SK-N-SH (cell line): ENCODE data around the gene PDE4D. TPM values are rescaled to one million over a fixed set of nuclear protein-coding genes. Genes with fewer than 3 reads are reported as not detected.

Source experiments
- CTCF ChIA-PET: fragments of 300-600, 350-600 bp; formaldehyde crosslinking; extraction: SDS; loops from one replicate; lab custom pipeline; 2021; lab: Yijun Ruan, JAX
- POLR2A ChIA-PET: fragments of 350-600 bp; sonication (Branson Sonifier 250); formaldehyde crosslinking; extraction: SDS; loops from one replicate; lab custom pipeline; 2020; ENCODE audit warnings: antibody characterized with exemption, inconsistent platforms; lab: Yijun Ruan, JAX
- DNase-seq: peaks from one replicate; pipeline ENCODE4 v3.0.0; 2012
- H2AFZ ChIP-seq: fragments of 200-600 bp; sonication (generic); 2 replicates; pipeline ENCODE4 v1.8.1; 2016; ENCODE audit warnings: antibody characterized with exemption, mild to moderate bottlenecking, low read depth
- H3F3A ChIP-seq: fragments of 200-600 bp; sonication (generic); replicated peaks from 2 replicates; pipeline ENCODE3; 2016; ENCODE audit warnings: antibody characterized with exemption, mild to moderate bottlenecking; ENCODE audit not compliant: insufficient read depth
- H3K27ac ChIP-seq, 2 experiments: fragments of 200-500 bp in 1 of 2; fragments of 200-600 bp in 1 of 2; sonication (Bioruptor generic) in 1 of 2; sonication (generic), shearing (Covaris generic) in 1 of 2; 2 replicates each; pipeline versions ENCODE4 v1.5.1 to v1.6.1; 2014 to 2016; ENCODE audit warnings: low read depth in 2 of 2, inconsistent platforms in 1 of 2, low read length in 1 of 2, mild to moderate bottlenecking in 1 of 2, mixed read lengths in 1 of 2
- H3K27me3 ChIP-seq: fragments of 200-600 bp; sonication (generic), shearing (Covaris generic); 2 replicates; pipeline ENCODE4 v1.6.1; 2016; ENCODE audit warnings: mixed run types; ENCODE audit not compliant: insufficient read depth
- H3K36me3 ChIP-seq, 2 experiments: fragments of 200-500 bp in 1 of 2; fragments of 200-600 bp in 1 of 2; sonication (Bioruptor generic) in 1 of 2; sonication (generic) in 1 of 2; replicated peaks in 1 of 2; 2 replicates each; pipeline versions ENCODE3 to v1.5.1; 2014 to 2016; ENCODE audit warnings: low read length in 1 of 2, mild to moderate bottlenecking in 1 of 2; ENCODE audit not compliant: insufficient read depth in 2 of 2, control insufficient read depth in 1 of 2
- H3K4me1 ChIP-seq, 2 experiments: fragments of 200-500 bp in 1 of 2; fragments of 200-600 bp in 1 of 2; sonication (Bioruptor generic) in 1 of 2; sonication (generic), shearing (Covaris generic) in 1 of 2; 2 replicates each; pipeline versions ENCODE4 v1.5.1 to v1.6.1; 2014 to 2016; ENCODE audit warnings: low read depth in 1 of 2, low read length in 1 of 2, mixed run types in 1 of 2; ENCODE audit not compliant: insufficient read depth in 2 of 2, control insufficient read depth in 1 of 2
- H3K4me2 ChIP-seq: fragments of 200-600 bp; sonication (generic), shearing (Covaris generic); 2 replicates; pipeline ENCODE4 v1.6.1; 2017; ENCODE audit warnings: mixed run types
- H3K4me3 ChIP-seq, 2 experiments: fragments of 200-500 bp in 1 of 2; fragments of 200-600 bp in 1 of 2; sonication (Bioruptor generic) in 1 of 2; sonication (generic), shearing (Covaris generic) in 1 of 2; 2 replicates each; pipeline versions ENCODE4 v1.5.1 to v1.8.1; 2014 to 2016; ENCODE audit warnings: low read depth in 2 of 2, inconsistent platforms in 1 of 2, low read length in 1 of 2, mild to moderate bottlenecking in 1 of 2, mixed read lengths in 1 of 2, moderate library complexity in 1 of 2
- H3K79me2 ChIP-seq: fragments of 200-600 bp; sonication (generic); 2 replicates; pipeline ENCODE4 v1.8.1; 2017; ENCODE audit warnings: mild to moderate bottlenecking; ENCODE audit not compliant: insufficient read depth
- H3K9ac ChIP-seq: fragments of 200-600 bp; sonication (generic); 2 replicates; pipeline ENCODE4 v1.6.1; 2017; ENCODE audit warnings: mixed run types
- H3K9me2 ChIP-seq: fragments of 200-600 bp; sonication (generic); 2 replicates; pipeline ENCODE4 v1.6.1; 2017; ENCODE audit warnings: mixed run types
- H3K9me3 ChIP-seq: fragments of 200-600 bp; sonication (generic); 2 replicates; pipeline ENCODE4 v1.6.1; 2017; ENCODE audit warnings: mixed run types, mild to moderate bottlenecking, moderate library complexity
- H4K20me1 ChIP-seq: fragments of 200-600 bp; sonication (generic); 2 replicates; pipeline ENCODE4 v1.6.1; 2017; ENCODE audit warnings: mild to moderate bottlenecking, mixed run types; ENCODE audit not compliant: insufficient read depth
- FOXM1 ChIP-seq: IDR thresholded peaks from 2 replicates; pipeline ENCODE4 v1.4.0; 2012; ENCODE audit warnings: low read depth, mild to moderate bottlenecking
- NRF1 ChIP-seq: IDR thresholded peaks from 2 replicates; pipeline ENCODE4 v1.6.1; 2012; ENCODE audit warnings: low read depth, mild to moderate bottlenecking, low read length
- RXRA ChIP-seq: IDR thresholded peaks from 2 replicates; pipeline ENCODE4 v1.4.0; 2012; ENCODE audit warnings: low read depth, mild to moderate bottlenecking, borderline replicate concordance
- SMC3 ChIP-seq: IDR thresholded peaks from 2 replicates; pipeline ENCODE4 v1.6.1; 2012; ENCODE audit warnings: low read depth, low read length, improper control_type of control experiment
- WGBS: methylation state at CpG from one replicate; pipeline ENCODE4 v1.1.6; 2017; ENCODE audit warnings: low lambda C conversion rate; 5-methylcytosine and 5-hydroxymethylcytosine counted together
- polyA plus RNA-seq, 3 experiments: library from polyadenylated mRNA; depleted of rRNA; stranded (reverse); fragments of >200 nt; gene quantifications; 2 replicates each; pipeline ENCODE4 v1.2.3, GENCODE V29; 2012
- TF ChIP-seq, protein P1 (sequence below): fragments of 200-600 bp; sonication (generic); IDR thresholded peaks from 2 replicates; pipeline ENCODE4 v1.6.1; 2017; ENCODE audit warnings: antibody characterized with exemption, mild to moderate bottlenecking, moderate library complexity
- TF ChIP-seq, protein P2 (sequence below): IDR thresholded peaks from 2 replicates; pipeline ENCODE4 v1.4.0; 2012; ENCODE audit warnings: low read depth, borderline replicate concordance
- TF ChIP-seq, protein P3 (sequence below): IDR thresholded peaks from 2 replicates; pipeline ENCODE4 v1.6.1; 2012; ENCODE audit warnings: mild to moderate bottlenecking, low read depth, low read length, moderate library complexity
- TF ChIP-seq, protein P4 (sequence below): fragments of 150-350 bp; IDR thresholded peaks from 2 replicates; pipeline ENCODE4 v1.6.1; 2017; ENCODE audit warnings: antibody characterized with exemption, low read length, low read depth, borderline replicate concordance
- TF ChIP-seq, protein P5 (sequence below): IDR thresholded peaks from 2 replicates; pipeline ENCODE4 v1.4.0; 2012; ENCODE audit warnings: low read depth
- TF ChIP-seq, protein P6 (sequence below): IDR thresholded peaks from 2 replicates; pipeline ENCODE4 v1.4.0; 2012; ENCODE audit warnings: low read depth, borderline replicate concordance
- TF ChIP-seq, protein P7 (sequence below): fragments of 150-350 bp; IDR thresholded peaks from 2 replicates; pipeline ENCODE4 v1.6.1; 2016; ENCODE audit warnings: mild to moderate bottlenecking, low read depth, low read length

Gene PDE4D
- polyA plus RNA-seq, 1 of the 3 experiments (the other 2 are of a cell fraction): 2.4 TPM

DNA sequence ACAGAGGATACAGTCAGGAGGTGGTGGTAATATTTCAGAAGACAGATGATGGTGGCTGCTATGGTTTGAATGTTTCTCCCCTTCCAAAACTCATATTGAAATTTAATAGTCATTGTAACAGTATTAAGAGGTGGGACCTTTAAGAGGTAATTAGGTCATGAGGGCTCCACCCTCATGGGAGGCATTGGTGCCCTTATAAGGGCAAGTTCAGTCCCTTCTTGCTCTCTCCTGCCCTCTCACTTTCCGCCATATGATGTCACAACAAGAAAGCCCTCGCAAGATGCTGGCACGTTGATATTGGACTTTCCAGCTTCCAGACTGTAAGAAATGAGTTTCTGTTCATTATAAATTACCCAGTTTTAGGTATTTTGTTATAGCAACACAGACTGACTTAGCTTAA lies 274.9 kb downstream of the PDE4D start (continued):
- TF ChIP-seq, protein P1, sequence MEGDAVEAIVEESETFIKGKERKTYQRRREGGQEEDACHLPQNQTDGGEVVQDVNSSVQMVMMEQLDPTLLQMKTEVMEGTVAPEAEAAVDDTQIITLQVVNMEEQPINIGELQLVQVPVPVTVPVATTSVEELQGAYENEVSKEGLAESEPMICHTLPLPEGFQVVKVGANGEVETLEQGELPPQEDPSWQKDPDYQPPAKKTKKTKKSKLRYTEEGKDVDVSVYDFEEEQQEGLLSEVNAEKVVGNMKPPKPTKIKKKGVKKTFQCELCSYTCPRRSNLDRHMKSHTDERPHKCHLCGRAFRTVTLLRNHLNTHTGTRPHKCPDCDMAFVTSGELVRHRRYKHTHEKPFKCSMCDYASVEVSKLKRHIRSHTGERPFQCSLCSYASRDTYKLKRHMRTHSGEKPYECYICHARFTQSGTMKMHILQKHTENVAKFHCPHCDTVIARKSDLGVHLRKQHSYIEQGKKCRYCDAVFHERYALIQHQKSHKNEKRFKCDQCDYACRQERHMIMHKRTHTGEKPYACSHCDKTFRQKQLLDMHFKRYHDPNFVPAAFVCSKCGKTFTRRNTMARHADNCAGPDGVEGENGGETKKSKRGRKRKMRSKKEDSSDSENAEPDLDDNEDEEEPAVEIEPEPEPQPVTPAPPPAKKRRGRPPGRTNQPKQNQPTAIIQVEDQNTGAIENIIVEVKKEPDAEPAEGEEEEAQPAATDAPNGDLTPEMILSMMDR: no peak
- TF ChIP-seq, protein P2, sequence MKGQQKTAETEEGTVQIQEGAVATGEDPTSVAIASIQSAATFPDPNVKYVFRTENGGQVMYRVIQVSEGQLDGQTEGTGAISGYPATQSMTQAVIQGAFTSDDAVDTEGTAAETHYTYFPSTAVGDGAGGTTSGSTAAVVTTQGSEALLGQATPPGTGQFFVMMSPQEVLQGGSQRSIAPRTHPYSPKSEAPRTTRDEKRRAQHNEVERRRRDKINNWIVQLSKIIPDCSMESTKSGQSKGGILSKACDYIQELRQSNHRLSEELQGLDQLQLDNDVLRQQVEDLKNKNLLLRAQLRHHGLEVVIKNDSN: no peak
- TF ChIP-seq RXRA (no peak), SMC3 (no peak)

DNA sequence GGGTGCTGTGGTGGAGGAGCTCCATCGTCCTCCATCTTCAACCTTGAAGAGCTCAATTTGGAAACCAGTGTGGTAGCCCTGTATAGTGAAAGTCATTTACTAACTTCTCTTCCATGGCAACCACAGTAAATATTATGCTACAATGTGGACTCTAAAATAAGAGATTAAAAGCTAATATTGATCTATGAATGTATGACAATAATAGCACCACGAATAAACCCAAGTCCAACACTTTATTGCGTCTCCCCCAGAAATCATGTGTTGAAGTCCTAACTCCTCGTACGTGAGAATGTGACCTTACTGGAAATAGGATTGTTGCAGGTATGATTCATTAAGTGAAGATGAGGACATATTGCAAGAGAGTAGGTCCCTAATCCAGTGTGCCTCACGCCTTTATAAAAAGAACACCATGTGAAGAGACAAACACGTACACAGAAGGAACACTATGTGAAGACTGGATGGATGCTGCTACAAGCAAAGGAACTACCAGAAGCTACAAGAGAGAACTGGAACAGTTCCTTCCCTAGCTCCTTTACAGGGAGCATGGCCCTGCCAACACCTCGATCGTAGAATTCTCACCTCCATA lies 276.2 kb downstream of the PDE4D start:
- TF ChIP-seq, protein P2: no peak
- TF ChIP-seq, protein P3, sequence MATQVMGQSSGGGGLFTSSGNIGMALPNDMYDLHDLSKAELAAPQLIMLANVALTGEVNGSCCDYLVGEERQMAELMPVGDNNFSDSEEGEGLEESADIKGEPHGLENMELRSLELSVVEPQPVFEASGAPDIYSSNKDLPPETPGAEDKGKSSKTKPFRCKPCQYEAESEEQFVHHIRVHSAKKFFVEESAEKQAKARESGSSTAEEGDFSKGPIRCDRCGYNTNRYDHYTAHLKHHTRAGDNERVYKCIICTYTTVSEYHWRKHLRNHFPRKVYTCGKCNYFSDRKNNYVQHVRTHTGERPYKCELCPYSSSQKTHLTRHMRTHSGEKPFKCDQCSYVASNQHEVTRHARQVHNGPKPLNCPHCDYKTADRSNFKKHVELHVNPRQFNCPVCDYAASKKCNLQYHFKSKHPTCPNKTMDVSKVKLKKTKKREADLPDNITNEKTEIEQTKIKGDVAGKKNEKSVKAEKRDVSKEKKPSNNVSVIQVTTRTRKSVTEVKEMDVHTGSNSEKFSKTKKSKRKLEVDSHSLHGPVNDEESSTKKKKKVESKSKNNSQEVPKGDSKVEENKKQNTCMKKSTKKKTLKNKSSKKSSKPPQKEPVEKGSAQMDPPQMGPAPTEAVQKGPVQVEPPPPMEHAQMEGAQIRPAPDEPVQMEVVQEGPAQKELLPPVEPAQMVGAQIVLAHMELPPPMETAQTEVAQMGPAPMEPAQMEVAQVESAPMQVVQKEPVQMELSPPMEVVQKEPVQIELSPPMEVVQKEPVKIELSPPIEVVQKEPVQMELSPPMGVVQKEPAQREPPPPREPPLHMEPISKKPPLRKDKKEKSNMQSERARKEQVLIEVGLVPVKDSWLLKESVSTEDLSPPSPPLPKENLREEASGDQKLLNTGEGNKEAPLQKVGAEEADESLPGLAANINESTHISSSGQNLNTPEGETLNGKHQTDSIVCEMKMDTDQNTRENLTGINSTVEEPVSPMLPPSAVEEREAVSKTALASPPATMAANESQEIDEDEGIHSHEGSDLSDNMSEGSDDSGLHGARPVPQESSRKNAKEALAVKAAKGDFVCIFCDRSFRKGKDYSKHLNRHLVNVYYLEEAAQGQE: no peak
- TF ChIP-seq, protein P4, sequence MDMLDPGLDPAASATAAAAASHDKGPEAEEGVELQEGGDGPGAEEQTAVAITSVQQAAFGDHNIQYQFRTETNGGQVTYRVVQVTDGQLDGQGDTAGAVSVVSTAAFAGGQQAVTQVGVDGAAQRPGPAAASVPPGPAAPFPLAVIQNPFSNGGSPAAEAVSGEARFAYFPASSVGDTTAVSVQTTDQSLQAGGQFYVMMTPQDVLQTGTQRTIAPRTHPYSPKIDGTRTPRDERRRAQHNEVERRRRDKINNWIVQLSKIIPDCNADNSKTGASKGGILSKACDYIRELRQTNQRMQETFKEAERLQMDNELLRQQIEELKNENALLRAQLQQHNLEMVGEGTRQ: no peak
- TF ChIP-seq, protein P5, sequence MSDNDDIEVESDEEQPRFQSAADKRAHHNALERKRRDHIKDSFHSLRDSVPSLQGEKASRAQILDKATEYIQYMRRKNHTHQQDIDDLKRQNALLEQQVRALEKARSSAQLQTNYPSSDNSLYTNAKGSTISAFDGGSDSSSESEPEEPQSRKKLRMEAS: no peak
- TF ChIP-seq FOXM1 (no peak), NRF1 (no peak)
- TF ChIP-seq, protein P6, sequence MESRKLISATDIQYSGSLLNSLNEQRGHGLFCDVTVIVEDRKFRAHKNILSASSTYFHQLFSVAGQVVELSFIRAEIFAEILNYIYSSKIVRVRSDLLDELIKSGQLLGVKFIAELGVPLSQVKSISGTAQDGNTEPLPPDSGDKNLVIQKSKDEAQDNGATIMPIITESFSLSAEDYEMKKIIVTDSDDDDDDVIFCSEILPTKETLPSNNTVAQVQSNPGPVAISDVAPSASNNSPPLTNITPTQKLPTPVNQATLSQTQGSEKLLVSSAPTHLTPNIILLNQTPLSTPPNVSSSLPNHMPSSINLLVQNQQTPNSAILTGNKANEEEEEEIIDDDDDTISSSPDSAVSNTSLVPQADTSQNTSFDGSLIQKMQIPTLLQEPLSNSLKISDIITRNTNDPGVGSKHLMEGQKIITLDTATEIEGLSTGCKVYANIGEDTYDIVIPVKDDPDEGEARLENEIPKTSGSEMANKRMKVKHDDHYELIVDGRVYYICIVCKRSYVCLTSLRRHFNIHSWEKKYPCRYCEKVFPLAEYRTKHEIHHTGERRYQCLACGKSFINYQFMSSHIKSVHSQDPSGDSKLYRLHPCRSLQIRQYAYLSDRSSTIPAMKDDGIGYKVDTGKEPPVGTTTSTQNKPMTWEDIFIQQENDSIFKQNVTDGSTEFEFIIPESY: no peak
- TF ChIP-seq, protein P7, sequence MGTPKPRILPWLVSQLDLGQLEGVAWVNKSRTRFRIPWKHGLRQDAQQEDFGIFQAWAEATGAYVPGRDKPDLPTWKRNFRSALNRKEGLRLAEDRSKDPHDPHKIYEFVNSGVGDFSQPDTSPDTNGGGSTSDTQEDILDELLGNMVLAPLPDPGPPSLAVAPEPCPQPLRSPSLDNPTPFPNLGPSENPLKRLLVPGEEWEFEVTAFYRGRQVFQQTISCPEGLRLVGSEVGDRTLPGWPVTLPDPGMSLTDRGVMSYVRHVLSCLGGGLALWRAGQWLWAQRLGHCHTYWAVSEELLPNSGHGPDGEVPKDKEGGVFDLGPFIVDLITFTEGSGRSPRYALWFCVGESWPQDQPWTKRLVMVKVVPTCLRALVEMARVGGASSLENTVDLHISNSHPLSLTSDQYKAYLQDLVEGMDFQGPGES: no peak
- no peak overlapping the region for H3K4me3 ChIP-seq
- no peaks in the 10 kb centered on the region for H3K9me2 ChIP-seq
- no peaks in the 10 kb centered on the region for H3K9me3 ChIP-seq
- CTCF ChIA-PET: interaction anchor here (0.6 to 0.8 kb wide), 2 partner anchors 15 to 1990 kb away, joined by 3 to 4 read pairs; no protein-coding TSS in a partner anchor
- H3K27me3 ChIP-seq: no peaks in the 10 kb centered on the region
- H3K36me3 ChIP-seq: no peaks in the 10 kb centered on the region
- H4K20me1 ChIP-seq: no peaks in the 10 kb centered on the region
- POLR2A ChIA-PET: interaction anchor here (0.7 kb wide), 1 partner anchor 161 kb away, joined by 3 read pairs; no protein-coding TSS in a partner anchor
- no peak for DNase-seq
- peaks cover 19% of the 10 kb centered on the region for H3F3A ChIP-seq
- H3K79me2 ChIP-seq: no peaks in the 10 kb centered on the region
- H3K27ac ChIP-seq: no peak overlapping the region
- 95% methylated on average over 9 of the region's 9 CpGs for WGBS
- H3K4me2 ChIP-seq: no peak overlapping the region
- no peak overlapping the region for H3K9ac ChIP-seq
- no peak overlapping the region for H2AFZ ChIP-seq
- no peaks in the 10 kb centered on the region; a peak in 1 of 4 replicates for H3K4me1 ChIP-seq
